Measurements from ENCODE around the gene MICAL2. TPM values are rescaled to one million over a fixed set of nuclear protein-coding genes. Genes with fewer than 3 reads are reported as not detected.

MICAL2 gene
- total and polyA plus RNA-seq, 2 of the 13 experiments (the other 11 are each of a cell fraction or from before 2014, with no cell fraction given): 0.78 to 1.1 TPM

DNA sequence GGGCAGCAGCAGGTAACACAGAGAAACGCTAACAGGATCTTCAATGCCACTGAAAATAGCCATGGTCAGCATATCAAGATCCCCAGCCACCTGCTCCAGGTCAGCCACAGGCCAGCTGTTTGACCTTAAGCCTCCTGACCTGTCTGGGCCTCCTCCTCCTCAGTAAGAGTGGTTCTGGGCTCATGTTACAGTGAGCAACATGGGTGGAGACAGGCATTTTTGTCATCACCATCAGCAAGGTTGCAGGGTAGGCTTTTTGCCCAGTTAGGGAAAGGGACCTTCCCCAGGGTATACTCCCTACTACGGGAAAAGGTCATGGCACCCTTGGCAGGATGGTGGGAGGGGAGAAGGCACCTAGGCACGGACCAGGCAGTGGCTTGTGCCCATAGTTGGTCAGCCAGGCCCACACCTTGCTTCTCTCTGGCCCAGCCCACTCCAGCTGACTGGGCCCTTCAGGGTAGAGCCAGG lies 135.2 kb downstream of the MICAL2 start:
- intact Hi-C loops (cut with micrococcal nuclease; ENCODE audit: unreplicated experiment) (no loop called here), in situ Hi-C loops (cut with HindIII; ENCODE audit: extremely low pct_ligation_motif_present, low pct_unique_long_range_greater_than_20kb) (no loop called here)
- H3K79me2 ChIP-seq (ENCODE audit: insufficient read depth, low read length): no peaks in the 10 kb centered on the region
- no peak overlapping the region for H2AFZ ChIP-seq (ENCODE audit: low read length)
- H3K36me3 ChIP-seq (replicated peaks in 1 of 2; ENCODE audit: control insufficient read depth in 1 of 2, insufficient read depth in 2 of 2, low read length in 2 of 2): no peaks in the 10 kb centered on the region
- no peak overlapping the region for H3K4me2 ChIP-seq (ENCODE audit: low read depth, low read length)
- WGBS (ENCODE audit: low lambda C conversion rate): no CpG with 5 or more reads among the region's 3 CpGs
- H3K9me3 ChIP-seq (ENCODE audit: low read length): no peaks in the 10 kb centered on the region
- FAIRE-seq (no peak), DNase-seq (ENCODE audit: low spot score) (no peak), ATAC-seq (no peak)
- H3K9ac ChIP-seq (ENCODE audit: insufficient read depth, low read depth, low read length): no peak overlapping the region
- no peak overlapping the region for H3K4me3 ChIP-seq (replicated peaks in 1 of 3; ENCODE audit: insufficient read depth in 1 of 3, low read depth in 2 of 3, low read length in 3 of 3)
- H3K4me1 ChIP-seq (ENCODE audit: insufficient read depth, low read length): peaks cover 18% of the 10 kb centered on the region
- H4K20me1 ChIP-seq (ENCODE audit: insufficient read depth, low read length): no peaks in the 10 kb centered on the region
- TF ChIP-seq MAFK (conservative IDR thresholded peaks at IDR 0.05 in 1 of 2, IDR thresholded peaks at IDR 0.05 in 1 of 2; ENCODE audit: low read length in 2 of 2): peak; percentile 55 to 68; a peak in 3 of 4 replicates
- no peak for TF ChIP-seq HOXA7 (CRISPR knock-in tag; IDR thresholded peaks at IDR 0.05)
- 0 out of 2 replicates have a peak, but pooled peaks have one; percentile 16 for TF ChIP-seq MAFF (IDR thresholded peaks at IDR 0.05; ENCODE audit: low read depth, low read length)
- TF ChIP-seq, protein P1, sequence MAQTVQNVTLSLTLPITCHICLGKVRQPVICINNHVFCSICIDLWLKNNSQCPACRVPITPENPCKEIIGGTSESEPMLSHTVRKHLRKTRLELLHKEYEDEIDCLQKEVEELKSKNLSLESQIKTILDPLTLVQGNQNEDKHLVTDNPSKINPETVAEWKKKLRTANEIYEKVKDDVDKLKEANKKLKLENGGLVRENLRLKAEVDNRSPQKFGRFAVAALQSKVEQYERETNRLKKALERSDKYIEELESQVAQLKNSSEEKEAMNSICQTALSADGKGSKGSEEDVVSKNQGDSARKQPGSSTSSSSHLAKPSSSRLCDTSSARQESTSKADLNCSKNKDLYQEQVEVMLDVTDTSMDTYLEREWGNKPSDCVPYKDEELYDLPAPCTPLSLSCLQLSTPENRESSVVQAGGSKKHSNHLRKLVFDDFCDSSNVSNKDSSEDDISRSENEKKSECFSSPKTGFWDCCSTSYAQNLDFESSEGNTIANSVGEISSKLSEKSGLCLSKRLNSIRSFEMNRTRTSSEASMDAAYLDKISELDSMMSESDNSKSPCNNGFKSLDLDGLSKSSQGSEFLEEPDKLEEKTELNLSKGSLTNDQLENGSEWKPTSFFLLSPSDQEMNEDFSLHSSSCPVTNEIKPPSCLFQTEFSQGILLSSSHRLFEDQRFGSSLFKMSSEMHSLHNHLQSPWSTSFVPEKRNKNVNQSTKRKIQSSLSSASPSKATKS (CRISPR knock-in tag; IDR thresholded peaks at IDR 0.05): no peak
- no peak for TF ChIP-seq ZNF749 (CRISPR knock-in tag; IDR thresholded peaks at IDR 0.05; ENCODE audit: borderline replicate concordance)
- ChIA-PET CTCF (ENCODE audit: low intra/inter-chr PET ratio, low total read pairs) (no interaction called here), POLR2A (no interaction called here)
- H3K27me3 ChIP-seq (ENCODE audit: control insufficient read depth in 1 of 2, insufficient read depth in 2 of 2, low read length in 2 of 2): no peaks in the 10 kb centered on the region
- H3K27ac ChIP-seq (ENCODE audit: extremely low read length, insufficient read depth, low read length): no peak overlapping the region
- no TSS peak for BruUV-seq (replicated peaks)

DNA sequence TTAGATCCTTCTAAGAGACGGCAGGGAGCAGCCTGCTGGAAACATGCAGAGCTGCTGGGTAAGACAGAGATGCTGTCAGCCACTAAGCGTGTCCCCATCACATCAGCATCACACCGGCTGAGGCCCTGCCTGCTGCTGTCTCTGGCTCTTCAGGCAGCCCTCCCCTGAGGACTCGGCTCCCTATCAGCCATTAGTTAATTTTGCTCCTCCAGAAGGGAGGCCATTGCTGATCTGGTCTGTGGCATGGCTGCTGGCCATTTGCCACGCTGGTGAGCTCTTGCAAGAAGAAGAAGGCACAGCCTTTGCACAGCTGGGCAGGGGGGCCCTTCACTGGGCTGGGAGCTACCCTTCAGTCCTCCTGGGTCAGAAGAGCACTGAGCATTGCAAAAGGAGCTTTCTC lies 135.8 kb downstream of the MICAL2 start:
- no TSS peak for BruUV-seq (replicated peaks)
- Histone ChIP-seq H3K9me3 (ENCODE audit: low read length) (no peaks in the 10 kb centered on the region), H3K36me3 (replicated peaks in 1 of 2; ENCODE audit: control insufficient read depth in 1 of 2, insufficient read depth in 2 of 2, low read length in 2 of 2) (no peaks in the 10 kb centered on the region), H3K79me2 (ENCODE audit: insufficient read depth, low read length) (no peaks in the 10 kb centered on the region), H3K27ac (ENCODE audit: extremely low read length, insufficient read depth, low read length) (no peak overlapping the region), H3K4me1 (ENCODE audit: insufficient read depth, low read length) (peaks cover 18% of the 10 kb centered on the region), H3K27me3 (ENCODE audit: control insufficient read depth in 1 of 2, insufficient read depth in 2 of 2, low read length in 2 of 2) (no peaks in the 10 kb centered on the region), H4K20me1 (ENCODE audit: insufficient read depth, low read length) (no peaks in the 10 kb centered on the region), H2AFZ (ENCODE audit: low read length) (no peak overlapping the region), H3K4me2 (ENCODE audit: low read depth, low read length) (no peak overlapping the region), H3K9ac (ENCODE audit: insufficient read depth, low read depth, low read length) (no peak overlapping the region), H3K4me3 (replicated peaks in 1 of 3; ENCODE audit: insufficient read depth in 1 of 3, low read depth in 2 of 3, low read length in 3 of 3) (no peak overlapping the region)
- ChIA-PET CTCF (ENCODE audit: low intra/inter-chr PET ratio, low total read pairs) (no interaction called here), POLR2A (no interaction called here)
- in situ Hi-C loops (cut with HindIII; ENCODE audit: extremely low pct_ligation_motif_present, low pct_unique_long_range_greater_than_20kb): no loop called here
- no peak for ATAC-seq
- no peak for FAIRE-seq
- no CpG with 5 or more reads among the region's 5 CpGs for WGBS (ENCODE audit: low lambda C conversion rate)
- no peak for DNase-seq (ENCODE audit: low spot score)
- intact Hi-C loops (cut with micrococcal nuclease; ENCODE audit: unreplicated experiment): no loop called here
- no peak for TF ChIP-seq WIZ (CRISPR knock-in tag; IDR thresholded peaks at IDR 0.05)
- no peak for TF ChIP-seq NCOR1 (IDR thresholded peaks at IDR 0.05; ENCODE audit: borderline replicate concordance, low read length)
- no peak for TF ChIP-seq SAP130 (CRISPR knock-in tag; IDR thresholded peaks at IDR 0.05; ENCODE audit: low read depth)
- TF ChIP-seq ESRRA (CRISPR knock-in tag; IDR thresholded peaks at IDR 0.05; ENCODE audit: low read depth): no peak
